Measurements from ENCODE around the gene VTCN1. TPM values are rescaled to one million over a fixed set of nuclear protein-coding genes. Genes with fewer than 3 reads are reported as not detected.

VTCN1 gene
- total RNA-seq, 1 donor from 2014 or later: 0.47 TPM

DNA sequence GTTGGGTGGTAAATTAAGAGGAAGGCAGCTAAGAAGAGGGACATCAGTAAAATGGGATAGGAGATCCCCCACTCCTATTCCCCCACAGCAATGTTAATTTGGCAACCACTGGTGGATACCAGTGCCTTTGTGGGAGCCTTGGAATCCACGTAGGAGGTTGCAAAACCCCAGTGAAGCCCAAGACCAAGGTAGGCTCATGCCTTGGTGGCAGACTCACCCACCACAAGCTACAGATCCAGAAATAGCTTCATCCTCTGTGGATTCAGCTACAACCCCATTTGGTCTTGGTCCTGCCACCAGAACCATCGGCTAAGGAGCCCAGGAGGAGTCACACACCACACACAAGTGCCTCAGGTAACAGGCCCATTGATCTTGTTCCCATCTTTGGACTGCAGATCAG, 21.0 kb downstream of the VTCN1 start:
- Mint-ChIP-seq H3K4me3 (no peak overlapping the region), H3K27ac (ENCODE audit: unreplicated experiment) (no peak overlapping the region), H3K27me3 (ENCODE audit: low read depth) (no peaks in the 10 kb centered on the region), H3K4me1 (peaks cover 8% of the 10 kb centered on the region), H3K36me3 (ENCODE audit: low read depth) (peaks cover 3% of the 10 kb centered on the region), H3K9me3 (peaks cover 8% of the 10 kb centered on the region)
- no peak for DNase-seq (ENCODE audit: low read depth, low spot score)
- TF ChIP-seq CTCF (conservative IDR thresholded peaks at IDR 0.05): no peak

GRCh38 chr1:117188816-117189437, 21.8 kb downstream of the VTCN1 start:
- no peak overlapping the region for H3K4me3 Mint-ChIP-seq
- H3K4me1 Mint-ChIP-seq: peaks cover 8% of the 10 kb centered on the region
- DNase-seq (ENCODE audit: low read depth, low spot score): no peak
- H3K9me3 Mint-ChIP-seq: peaks cover 8% of the 10 kb centered on the region
- H3K27ac Mint-ChIP-seq (ENCODE audit: unreplicated experiment): peak overlapping the region; percentile 63
- peaks cover 3% of the 10 kb centered on the region for H3K36me3 Mint-ChIP-seq (ENCODE audit: low read depth)
- H3K27me3 Mint-ChIP-seq (ENCODE audit: low read depth): no peaks in the 10 kb centered on the region
- TF ChIP-seq CTCF (conservative IDR thresholded peaks at IDR 0.05): no peak

DNA sequence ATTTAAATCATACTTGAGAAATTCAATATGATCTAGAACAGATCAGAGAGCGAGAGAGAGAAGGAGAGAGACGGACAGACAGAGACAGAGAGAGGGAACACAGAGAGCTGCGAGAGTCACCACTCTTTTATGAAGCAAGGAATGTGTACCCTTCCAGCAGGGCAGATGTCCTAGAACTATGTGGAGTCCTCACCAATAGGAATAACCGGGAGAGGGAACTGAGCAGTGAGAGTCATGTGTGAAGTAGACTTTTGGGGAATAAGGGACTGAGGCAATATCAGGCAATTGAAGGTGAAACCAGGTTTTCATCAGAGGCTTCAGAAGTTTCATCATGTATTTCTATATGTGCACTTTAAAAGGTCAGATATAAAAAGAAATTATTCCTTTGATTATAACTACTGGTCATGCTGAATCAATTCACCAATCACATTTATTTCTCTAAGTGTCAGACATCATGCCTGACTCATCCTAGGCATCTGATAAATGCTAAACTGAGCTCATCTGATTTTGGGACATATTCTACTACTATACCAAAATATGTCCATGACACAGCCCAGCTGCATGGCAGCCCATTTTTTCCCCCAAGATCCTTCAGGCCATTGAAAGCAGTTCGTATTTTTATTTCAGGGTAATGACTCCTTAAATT, 22.4 kb downstream of the VTCN1 start:
- peaks cover 6% of the 10 kb centered on the region for H3K9me3 Mint-ChIP-seq
- H3K27me3 Mint-ChIP-seq (ENCODE audit: low read depth): no peaks in the 10 kb centered on the region
- H3K36me3 Mint-ChIP-seq (ENCODE audit: low read depth): peaks cover 3% of the 10 kb centered on the region
- no peak for TF ChIP-seq CTCF (conservative IDR thresholded peaks at IDR 0.05)
- H3K4me3 Mint-ChIP-seq: no peak overlapping the region
- no peak for DNase-seq (ENCODE audit: low read depth, low spot score)
- H3K27ac Mint-ChIP-seq (ENCODE audit: unreplicated experiment): no peak overlapping the region
- peaks cover 8% of the 10 kb centered on the region for H3K4me1 Mint-ChIP-seq

GRCh38 chr1:117183112-117183511, 27.6 kb downstream of the VTCN1 start:
- H3K27ac Mint-ChIP-seq (ENCODE audit: unreplicated experiment): no peak overlapping the region
- peaks cover 28% of the 10 kb centered on the region for H3K4me1 Mint-ChIP-seq
- no peak for TF ChIP-seq CTCF (conservative IDR thresholded peaks at IDR 0.05)
- H3K4me3 Mint-ChIP-seq: no peak overlapping the region
- no peaks in the 10 kb centered on the region for H3K36me3 Mint-ChIP-seq (ENCODE audit: low read depth)
- no peak for DNase-seq (ENCODE audit: low read depth, low spot score)
- no peaks in the 10 kb centered on the region for H3K27me3 Mint-ChIP-seq (ENCODE audit: low read depth)
- no peaks in the 10 kb centered on the region for H3K9me3 Mint-ChIP-seq

DNA sequence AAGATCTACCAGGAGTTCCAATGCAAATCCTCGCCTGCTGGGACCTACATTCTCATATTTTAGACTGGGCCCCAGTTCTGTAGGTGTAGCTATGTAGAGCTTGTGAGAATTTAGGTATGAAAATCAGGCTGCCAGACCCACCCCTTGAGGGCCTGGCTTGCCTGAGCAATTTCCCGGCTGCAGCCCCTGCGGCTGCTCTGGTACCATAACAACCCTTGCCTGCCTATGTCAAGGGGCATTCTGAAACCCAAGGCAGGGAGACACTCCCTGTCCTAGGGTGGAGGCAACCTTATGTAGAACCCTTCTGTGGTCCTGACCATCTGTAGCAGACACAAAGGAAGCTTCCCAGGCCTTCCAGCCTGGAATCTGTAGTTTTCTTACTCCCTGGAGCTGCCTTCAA, 28.4 kb downstream of the VTCN1 start:
- no peak overlapping the region for H3K4me3 Mint-ChIP-seq

More for the DNA sequence above, 28.4 kb downstream of the VTCN1 start:
- no peaks in the 10 kb centered on the region for H3K27me3 Mint-ChIP-seq (ENCODE audit: low read depth)
- no peaks in the 10 kb centered on the region for H3K9me3 Mint-ChIP-seq
- TF ChIP-seq CTCF (conservative IDR thresholded peaks at IDR 0.05): no peak
- no peak for DNase-seq (ENCODE audit: low read depth, low spot score)
- H3K4me1 Mint-ChIP-seq: peaks cover 28% of the 10 kb centered on the region
- H3K36me3 Mint-ChIP-seq (ENCODE audit: low read depth): no peaks in the 10 kb centered on the region
- H3K27ac Mint-ChIP-seq (ENCODE audit: unreplicated experiment): no peak overlapping the region
